ENCODE measurements around the gene BST1.

BST1 gene

GRCh38 chr4:15657366-15657765 is 45.5 kb upstream of the BST1 start:
- Histone ChIP-seq H3K79me2 (ENCODE audit: control insufficient read depth, low read length) (peaks cover 28% of the 10 kb centered on the region), H3K9me2 (replicated peaks; ENCODE audit: control insufficient read depth, low read length) (no peaks in the 10 kb centered on the region), H3F3A (ENCODE audit: control insufficient read depth, insufficient read depth) (peaks cover 34% of the 10 kb centered on the region), H3K4me1 (ENCODE audit: control insufficient read depth, low read length) (peaks cover 37% of the 10 kb centered on the region), H3K27ac (ENCODE audit: low read depth, low read length) (no peak overlapping the region), H4K20me1 (ENCODE audit: control insufficient read depth, insufficient read depth, low read depth, low read length) (peaks cover 5% of the 10 kb centered on the region), H3K4me3 (ENCODE audit: low read length) (no peak overlapping the region), H3K36me3 (ENCODE audit: control insufficient read depth, low read length) (peaks cover 21% of the 10 kb centered on the region), H3K9me3 (ENCODE audit: control insufficient read depth, insufficient read depth, low read length) (no peaks in the 10 kb centered on the region), H3K4me2 (ENCODE audit: low read length) (no peak overlapping the region), H3K27me3 (ENCODE audit: control insufficient read depth, low read length) (no peaks in the 10 kb centered on the region)
- TF ChIP-seq CTCF (IDR thresholded peaks at IDR 0.05; ENCODE audit: low read depth, low read length, poor library complexity, severe bottlenecking) (no peak), EZH2phosphoT487 (IDR thresholded peaks at IDR 0.05; ENCODE audit: borderline replicate concordance, low read length) (no peak)

DNA sequence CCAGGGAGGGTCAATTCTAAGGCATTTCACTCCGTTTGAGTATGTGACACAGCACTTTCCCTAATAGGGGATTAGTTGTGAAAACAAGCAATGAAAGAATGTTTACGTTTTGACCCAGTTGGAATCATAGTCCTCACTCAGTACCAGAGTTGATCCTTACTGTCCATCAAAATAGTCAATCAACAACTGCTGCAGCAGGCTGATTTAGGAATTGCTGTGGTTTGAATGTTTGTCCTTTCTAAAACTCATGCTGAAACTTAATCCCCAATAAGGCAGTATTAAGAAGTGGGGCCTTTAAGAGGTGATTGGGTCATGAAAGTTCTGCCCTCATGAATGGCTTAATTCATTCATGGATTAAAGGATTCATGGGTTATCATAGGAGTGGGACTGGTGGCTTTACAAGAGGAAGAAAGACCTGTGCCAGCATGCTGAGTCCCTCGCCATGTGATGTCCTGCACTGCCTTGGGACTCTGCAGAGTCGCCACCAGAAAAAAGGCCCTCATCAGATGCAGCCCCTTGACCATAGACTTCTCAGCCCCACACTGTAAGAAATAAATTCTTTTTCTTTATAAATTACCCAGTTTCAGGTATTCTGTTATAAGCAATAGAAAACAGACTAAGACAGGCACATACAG is 44.6 kb upstream of the BST1 start:
- no peaks in the 10 kb centered on the region for H3K27me3 ChIP-seq (ENCODE audit: control insufficient read depth, low read length)
- H3K27ac ChIP-seq (ENCODE audit: low read depth, low read length) = no peak overlapping the region
- H3K4me3 ChIP-seq (ENCODE audit: low read length) = no peak overlapping the region
- TF ChIP-seq EZH2phosphoT487 (IDR thresholded peaks at IDR 0.05; ENCODE audit: borderline replicate concordance, low read length) = no peak
- no peak for TF ChIP-seq CTCF (IDR thresholded peaks at IDR 0.05; ENCODE audit: low read depth, low read length, poor library complexity, severe bottlenecking)
- peaks cover 20% of the 10 kb centered on the region for H3K79me2 ChIP-seq (ENCODE audit: control insufficient read depth, low read length)
- no peak overlapping the region for H3K4me2 ChIP-seq (ENCODE audit: low read length)
- H3K36me3 ChIP-seq (ENCODE audit: control insufficient read depth, low read length) = peaks cover 23% of the 10 kb centered on the region
- H3K9me3 ChIP-seq (ENCODE audit: control insufficient read depth, insufficient read depth, low read length) = no peaks in the 10 kb centered on the region
- peaks cover 36% of the 10 kb centered on the region for H3F3A ChIP-seq (ENCODE audit: control insufficient read depth, insufficient read depth)
- H4K20me1 ChIP-seq (ENCODE audit: control insufficient read depth, insufficient read depth, low read depth, low read length) = peaks cover 5% of the 10 kb centered on the region
- peaks cover 28% of the 10 kb centered on the region for H3K4me1 ChIP-seq (ENCODE audit: control insufficient read depth, low read length)
- no peaks in the 10 kb centered on the region for H3K9me2 ChIP-seq (replicated peaks; ENCODE audit: control insufficient read depth, low read length)

GRCh38 chr4:15658781-15659180 is 44.1 kb upstream of the BST1 start:
- peaks cover 38% of the 10 kb centered on the region for H3F3A ChIP-seq (ENCODE audit: control insufficient read depth, insufficient read depth)
- no peak overlapping the region for H3K27ac ChIP-seq (ENCODE audit: low read depth, low read length)
- H3K4me2 ChIP-seq (ENCODE audit: low read length) = no peak overlapping the region

More at GRCh38 chr4:15658781-15659180, 44.1 kb upstream of the BST1 start:
- peaks cover 28% of the 10 kb centered on the region for H3K4me1 ChIP-seq (ENCODE audit: control insufficient read depth, low read length)
- peaks cover 14% of the 10 kb centered on the region for H3K79me2 ChIP-seq (ENCODE audit: control insufficient read depth, low read length)
- peaks cover 5% of the 10 kb centered on the region for H4K20me1 ChIP-seq (ENCODE audit: control insufficient read depth, insufficient read depth, low read depth, low read length)
- no peak for TF ChIP-seq EZH2phosphoT487 (IDR thresholded peaks at IDR 0.05; ENCODE audit: borderline replicate concordance, low read length)
- no peak for TF ChIP-seq CTCF (IDR thresholded peaks at IDR 0.05; ENCODE audit: low read depth, low read length, poor library complexity, severe bottlenecking)
- no peaks in the 10 kb centered on the region for H3K27me3 ChIP-seq (ENCODE audit: control insufficient read depth, low read length)
- H3K9me3 ChIP-seq (ENCODE audit: control insufficient read depth, insufficient read depth, low read length) = no peaks in the 10 kb centered on the region
- no peak overlapping the region for H3K4me3 ChIP-seq (ENCODE audit: low read length)
- H3K36me3 ChIP-seq (ENCODE audit: control insufficient read depth, low read length) = peaks cover 27% of the 10 kb centered on the region
- H3K9me2 ChIP-seq (replicated peaks; ENCODE audit: control insufficient read depth, low read length) = no peaks in the 10 kb centered on the region

All from DOHH2 (cell line).